Panc1 (cell line): Measurements from ENCODE around the gene ELANE.

Source experiments
- POLR2AphosphoS5 ChIP-seq: IDR thresholded peaks from 2 replicates; pipeline ENCODE4 v1.6.1; 2012; ENCODE audit warnings: mild to moderate bottlenecking, low read depth, low read length, moderate library complexity
- TF ChIP-seq, protein P1 (sequence below): fragments of 450-650 bp; IDR thresholded peaks from 2 replicates; pipeline ENCODE4 v1.5.1; 2017; ENCODE audit warnings: mild to moderate bottlenecking

DNA sequence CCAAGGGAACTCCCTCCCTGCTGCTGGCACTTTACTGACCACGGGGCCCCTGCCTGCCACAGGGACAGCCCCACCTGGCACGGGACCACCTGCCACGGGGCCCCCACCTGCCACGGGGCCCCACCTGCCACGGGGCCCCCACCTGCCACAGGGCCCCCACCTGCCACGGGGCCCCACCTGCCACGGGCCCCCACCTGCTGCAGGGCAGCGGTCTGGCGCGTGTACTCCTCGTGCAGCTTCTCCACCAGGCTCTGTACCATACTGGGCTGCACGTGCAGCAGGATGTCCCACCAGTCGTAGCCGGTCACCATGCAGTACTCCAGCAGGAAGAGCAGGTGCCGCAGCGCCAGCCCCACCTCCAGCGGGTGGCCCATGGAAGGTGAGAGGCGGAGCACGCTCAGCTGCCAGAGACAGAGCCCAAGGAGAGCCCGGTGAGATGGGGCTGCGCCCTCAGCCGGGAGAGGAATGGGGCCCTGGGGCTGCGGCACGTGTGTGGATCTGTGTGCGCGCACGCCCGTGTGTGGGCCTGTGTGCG is 24.7 kb downstream of the ELANE start:
- TF ChIP-seq POLR2AphosphoS5: no peak
- TF ChIP-seq, protein P1, sequence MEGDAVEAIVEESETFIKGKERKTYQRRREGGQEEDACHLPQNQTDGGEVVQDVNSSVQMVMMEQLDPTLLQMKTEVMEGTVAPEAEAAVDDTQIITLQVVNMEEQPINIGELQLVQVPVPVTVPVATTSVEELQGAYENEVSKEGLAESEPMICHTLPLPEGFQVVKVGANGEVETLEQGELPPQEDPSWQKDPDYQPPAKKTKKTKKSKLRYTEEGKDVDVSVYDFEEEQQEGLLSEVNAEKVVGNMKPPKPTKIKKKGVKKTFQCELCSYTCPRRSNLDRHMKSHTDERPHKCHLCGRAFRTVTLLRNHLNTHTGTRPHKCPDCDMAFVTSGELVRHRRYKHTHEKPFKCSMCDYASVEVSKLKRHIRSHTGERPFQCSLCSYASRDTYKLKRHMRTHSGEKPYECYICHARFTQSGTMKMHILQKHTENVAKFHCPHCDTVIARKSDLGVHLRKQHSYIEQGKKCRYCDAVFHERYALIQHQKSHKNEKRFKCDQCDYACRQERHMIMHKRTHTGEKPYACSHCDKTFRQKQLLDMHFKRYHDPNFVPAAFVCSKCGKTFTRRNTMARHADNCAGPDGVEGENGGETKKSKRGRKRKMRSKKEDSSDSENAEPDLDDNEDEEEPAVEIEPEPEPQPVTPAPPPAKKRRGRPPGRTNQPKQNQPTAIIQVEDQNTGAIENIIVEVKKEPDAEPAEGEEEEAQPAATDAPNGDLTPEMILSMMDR: no peak
